ENCODE results near the gene B4GALNT1. TPM values are rescaled to one million over a fixed set of nuclear protein-coding genes. Genes with fewer than 3 reads are reported as not detected.

Gene B4GALNT1
- total and polyA plus RNA-seq, 10 of the 15 experiments (the other 5 are each of a cell fraction or from before 2014, with no cell fraction given) = 0.01 to 0.38 (median 0.14) TPM; not detected in 3

GRCh38 chr12:57604454-57604991 is 28.5 kb downstream of the B4GALNT1 start, which contains the start of gene DTX3 (continued):
- 0 out of 4 replicates have a peak, but pooled peaks of 1 of the 2 experiments have one; percentile 38 for TF ChIP-seq BHLHE40 (IDR thresholded peaks at IDR 0.05; ENCODE audit: borderline replicate concordance in 1 of 2, low read depth in 2 of 2, low read length in 1 of 2)
- no peak for TF ChIP-seq EP300 (IDR thresholded peaks at IDR 0.05; ENCODE audit: borderline replicate concordance in 1 of 2, control insufficient read depth in 1 of 2, low read depth in 2 of 2, low read length in 2 of 2)
- peak; percentile 94 for TF ChIP-seq YY1 (IDR thresholded peaks at IDR 0.05; ENCODE audit: low read depth, low read length)

GRCh38 chr12:57603815-57604453 is 29.1 kb downstream of the B4GALNT1 start:
- peak overlapping the region; percentile 83 for H3K4me2 ChIP-seq (ENCODE audit: control insufficient read depth, insufficient read depth)
- in situ Hi-C loops (cut with MboI) (no loop called here), intact Hi-C loops (cut with micrococcal nuclease; ENCODE audit: unreplicated experiment) (no loop called here)
- H2AFZ ChIP-seq (ENCODE audit: control insufficient read depth, low read depth, low read length) = peak overlapping the region; percentile 97
- H3K9me3 ChIP-seq (replicated peaks; ENCODE audit: control insufficient read depth, insufficient read depth, low read length) = no peaks in the 10 kb centered on the region
- DNase-seq (ENCODE audit: low read depth, low spot score) (no peak), FAIRE-seq (peak; percentile 56), ATAC-seq (no peak)
- H3K27ac ChIP-seq (ENCODE audit: control insufficient read depth, insufficient read depth) = no peak overlapping the region; the same call in 1 of the 2 replicates
- no peaks in the 10 kb centered on the region for H3K27me3 ChIP-seq (replicated peaks in 1 of 2; ENCODE audit: control insufficient read depth in 2 of 2, insufficient read depth in 2 of 2, low read length in 1 of 2)
- CTCF ChIA-PET = interaction anchor here (1.6 kb wide), 1 partner anchor 11 kb away, joined by 3 read pairs; no protein-coding TSS in a partner anchor
- no peaks in the 10 kb centered on the region for H4K20me1 ChIP-seq (ENCODE audit: control insufficient read depth, insufficient read depth)
- peaks cover 4% of the 10 kb centered on the region; the same call in 1 of the 2 replicates for H3K4me1 ChIP-seq (ENCODE audit: control insufficient read depth, insufficient read depth, low read length)
- SMC1A ChIA-PET (ENCODE audit: uncharacterized antibody, unreplicated experiment) = interaction anchor here (1.2 kb wide), 1 partner anchor 10 kb away, joined by 3 read pairs; no protein-coding TSS in a partner anchor
- RAD21 ChIA-PET (ENCODE audit: unreplicated experiment) = no interaction called here
- POLR2A ChIA-PET = interaction anchor here (0.5 to 2.5 kb wide), 4 partner anchors 11 to 113 kb away, joined by 3 to 13 read pairs (median 4); no protein-coding TSS in a partner anchor
- peak overlapping the region; percentile 83 for H3K4me3 ChIP-seq
- H3K36me3 ChIP-seq (ENCODE audit: control insufficient read depth in 2 of 2, insufficient read depth in 2 of 2, low read length in 1 of 2) = peaks cover 0 to 3% of the 10 kb centered on the region in 2 experiments; a peak in 3 of 4 replicates
- no peaks in the 10 kb centered on the region for H3K79me2 ChIP-seq (ENCODE audit: control insufficient read depth, insufficient read depth, low read length)
- WGBS (ENCODE audit: insufficient coverage, insufficient replicate concordance, low lambda C conversion rate, missing lambda C conversion rate) = 63% methylated on average over 6 of the region's 6 CpGs
- BruUV-seq (replicated peaks) = no TSS peak
- H3K9ac ChIP-seq (ENCODE audit: control insufficient read depth, insufficient read depth, low read length) = peak overlapping the region; percentile 69
- TF ChIP-seq HDAC6 (IDR thresholded peaks at IDR 0.05; ENCODE audit: unreplicated experiment) (no peak), MYB (IDR thresholded peaks at IDR 0.05; ENCODE audit: borderline replicate concordance, low read depth, low read length) (no peak), TBL1XR1 (IDR thresholded peaks at IDR 0.05; ENCODE audit: low read depth, low read length) (no peak), ZNF687 (IDR thresholded peaks at IDR 0.05) (no peak), NFXL1 (IDR thresholded peaks at IDR 0.05; ENCODE audit: borderline replicate concordance) (no peak), EZH2 (IDR thresholded peaks at IDR 0.05; ENCODE audit: borderline replicate concordance, control insufficient read depth, low read depth, low read length) (no peak), CTCF (IDR thresholded peaks at IDR 0.05 in 2 of 3, conservative IDR thresholded peaks at IDR 0.05 in 1 of 3; ENCODE audit: control insufficient read depth in 2 of 3, extremely low read depth in 1 of 3, insufficient read depth in 1 of 3, low read depth in 3 of 3, low read length in 3 of 3) (no peak), CHD4 (IDR thresholded peaks at IDR 0.05) (no peak), ZZZ3 (IDR thresholded peaks at IDR 0.05; ENCODE audit: control insufficient read depth, insufficient read length, low read depth) (no peak)
